GM18502 (cell line): ENCODE results near the gene SPOCK1.

Experiments used
- ATAC-seq: cut with Tn5 transposase; IDR thresholded peaks from one replicate; pipeline ENCODE4 v1.9.1; 2021; ENCODE audit warnings: mild to moderate bottlenecking; ENCODE audit not compliant: unreplicated experiment, poor library complexity

The SPOCK1 gene

DNA sequence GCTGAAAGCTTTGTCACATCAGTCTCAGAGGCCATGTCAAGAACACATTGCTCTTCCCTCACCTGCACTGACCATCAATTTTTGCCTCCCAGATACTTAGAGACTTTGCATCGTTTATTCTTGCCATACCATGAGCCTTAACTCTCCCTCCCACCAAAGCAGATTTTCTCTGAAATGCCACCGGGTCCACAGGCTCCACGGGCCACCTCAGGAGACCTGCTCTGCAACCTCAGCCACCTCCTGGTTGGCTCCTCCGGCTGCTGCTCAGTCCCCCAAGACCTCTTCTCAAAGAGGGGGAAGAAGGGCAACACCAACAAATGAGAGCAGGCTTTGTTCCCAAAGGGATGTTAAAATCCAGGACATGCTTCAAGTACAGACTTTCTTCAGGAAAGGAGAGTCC lies 400.5 kb downstream of the SPOCK1 start:
- ATAC-seq = no peak

DNA sequence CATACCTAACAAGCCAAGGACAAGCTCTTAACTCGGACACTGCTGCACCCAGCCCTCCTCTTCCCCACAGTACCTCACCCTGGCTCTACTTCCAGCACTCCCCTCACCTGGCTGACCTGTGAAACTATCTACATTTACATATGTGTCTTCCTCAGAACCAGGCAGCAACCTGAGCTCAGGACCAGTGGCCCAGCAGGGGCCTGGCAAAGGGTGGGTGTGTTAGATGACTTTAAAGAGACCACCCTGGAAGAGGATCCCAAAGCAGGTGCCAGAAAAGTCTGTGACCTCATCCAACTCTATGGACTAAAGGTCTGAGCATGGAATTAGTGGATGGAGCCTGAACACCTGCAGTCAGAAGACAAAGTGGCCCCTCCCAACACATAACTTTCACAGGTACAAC lies 400.9 kb downstream of the SPOCK1 start:
- no peak for ATAC-seq

- no peak for ATAC-seq
Measured at GRCh38 chr5:137097203-137097602, 401.9 kb downstream of the SPOCK1 start.

- no peak for ATAC-seq
Measured at GRCh38 chr5:137096149-137097103, 402.7 kb downstream of the SPOCK1 start.

DNA sequence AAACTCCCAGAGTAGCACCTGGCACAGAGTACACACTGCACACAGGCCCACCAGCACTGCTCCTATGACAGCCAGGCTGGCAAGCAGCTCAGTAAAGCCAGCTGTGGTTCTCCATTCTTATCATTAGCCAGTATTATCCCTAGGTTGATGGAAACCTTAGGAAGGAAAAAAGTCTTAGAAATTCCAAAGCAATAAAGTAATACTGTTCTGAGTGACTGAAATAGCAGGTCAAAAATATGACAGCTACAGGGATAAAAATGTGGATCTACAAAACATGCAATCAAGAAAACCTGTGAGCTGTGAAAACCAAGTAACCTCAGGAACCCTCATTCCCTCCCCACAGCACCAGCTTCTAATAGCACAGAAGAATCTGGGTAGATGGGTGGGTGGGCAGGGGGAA lies 403.5 kb downstream of the SPOCK1 start:
- ATAC-seq = no peak

- ATAC-seq = no peak
Measured at GRCh38 chr5:137092831-137093230, 406.3 kb downstream of the SPOCK1 start.

GRCh38 chr5:137091472-137091871 lies 407.7 kb downstream of the SPOCK1 start:
- ATAC-seq = no peak

DNA sequence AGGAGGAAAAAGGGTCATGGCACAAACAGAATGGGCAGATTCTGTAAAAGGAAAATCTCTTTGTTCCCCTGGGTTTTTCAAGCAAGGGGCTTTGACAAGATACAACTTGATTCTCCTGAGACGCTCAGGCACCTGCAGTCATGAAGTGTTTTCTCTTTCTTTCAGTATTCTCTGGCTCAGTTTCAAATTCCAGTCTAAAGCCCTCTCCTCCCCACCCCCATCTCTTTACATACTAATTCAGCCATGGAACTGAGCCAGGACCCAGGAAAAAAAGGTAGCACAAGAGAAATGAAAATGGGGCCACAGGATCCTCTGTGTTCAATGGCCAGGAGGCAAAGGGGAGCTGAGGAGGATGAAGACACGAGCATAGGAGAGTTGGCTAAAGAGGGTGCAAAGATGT lies 408.4 kb downstream of the SPOCK1 start:
- ATAC-seq = no peak

DNA sequence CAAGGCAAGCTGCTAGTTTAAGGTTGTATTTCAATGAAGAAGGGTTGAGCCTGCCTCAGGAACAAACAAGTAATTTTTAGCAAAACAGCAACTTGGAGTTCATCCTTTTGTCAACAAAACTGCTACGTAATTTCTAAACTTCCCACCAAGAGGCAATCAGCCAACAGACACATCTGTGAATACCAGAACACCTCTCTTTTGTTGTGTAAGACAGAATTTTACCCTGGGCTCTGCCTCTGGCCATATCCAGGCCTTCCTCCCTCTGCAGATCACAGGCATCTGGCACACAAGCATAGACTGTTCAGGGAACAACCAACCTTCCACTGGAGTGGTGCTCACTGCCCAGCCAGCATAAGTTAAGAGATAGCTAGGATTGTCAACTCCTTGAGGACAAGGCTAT lies 409.0 kb downstream of the SPOCK1 start:
- no peak for ATAC-seq

DNA sequence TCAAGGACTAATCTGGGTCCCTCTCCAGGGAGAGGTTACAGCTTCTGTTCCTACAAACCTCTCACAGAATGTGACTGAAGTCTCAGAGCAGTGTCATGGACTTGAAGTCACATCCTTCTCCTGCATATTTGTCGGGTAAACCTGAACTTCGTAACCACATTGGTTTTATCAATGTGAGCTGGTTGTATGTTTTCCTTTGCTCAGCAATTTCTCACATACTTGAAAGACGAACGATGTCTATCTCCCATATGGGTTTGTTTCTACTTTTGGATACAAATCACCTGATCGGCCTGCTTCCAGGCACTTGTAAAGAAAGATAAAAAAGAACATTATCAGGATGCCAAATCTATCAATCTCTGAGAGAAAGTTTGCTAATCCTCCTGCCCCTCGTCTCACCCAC lies 411.0 kb downstream of the SPOCK1 start:
- ATAC-seq = no peak

DNA sequence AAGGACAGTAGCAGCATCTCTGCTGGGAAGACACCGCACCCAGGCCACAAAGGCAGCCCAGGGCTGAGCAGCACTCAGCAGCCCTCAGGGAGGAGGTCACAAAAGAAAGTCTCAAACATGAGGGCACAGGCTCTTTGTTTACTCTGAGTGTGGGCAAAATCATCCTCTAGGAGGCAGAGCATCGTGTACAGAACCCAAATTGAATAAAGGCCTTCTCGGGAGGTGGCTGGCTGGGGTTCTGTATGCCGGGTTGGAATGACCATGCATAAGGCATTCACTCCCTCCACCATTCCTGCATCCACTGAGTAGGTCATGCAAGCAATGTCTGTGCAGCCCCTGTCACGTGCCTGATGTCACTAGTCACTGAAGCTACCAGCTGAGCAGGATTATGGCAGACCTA lies 412.8 kb downstream of the SPOCK1 start:
- no peak for ATAC-seq

DNA sequence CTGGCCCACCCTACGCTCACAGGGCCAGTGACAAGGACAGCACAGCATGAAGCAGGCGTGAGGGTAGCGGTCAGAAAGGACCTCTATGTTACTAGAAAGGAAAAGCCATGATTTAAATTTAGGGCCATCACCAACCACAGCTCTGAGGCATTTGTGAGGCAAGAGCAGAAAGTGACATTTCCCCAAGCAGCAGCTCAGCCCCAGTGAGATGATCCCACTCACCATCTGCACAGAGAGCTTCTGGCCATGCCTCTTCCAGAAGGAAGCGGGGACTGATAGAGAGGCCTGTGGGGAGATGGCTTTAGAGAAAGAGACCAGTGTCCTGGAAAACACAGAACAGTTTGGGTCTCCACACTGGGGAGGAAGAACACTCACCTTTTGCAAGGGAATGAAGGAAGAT lies 413.9 kb downstream of the SPOCK1 start:
- ATAC-seq = no peak

DNA sequence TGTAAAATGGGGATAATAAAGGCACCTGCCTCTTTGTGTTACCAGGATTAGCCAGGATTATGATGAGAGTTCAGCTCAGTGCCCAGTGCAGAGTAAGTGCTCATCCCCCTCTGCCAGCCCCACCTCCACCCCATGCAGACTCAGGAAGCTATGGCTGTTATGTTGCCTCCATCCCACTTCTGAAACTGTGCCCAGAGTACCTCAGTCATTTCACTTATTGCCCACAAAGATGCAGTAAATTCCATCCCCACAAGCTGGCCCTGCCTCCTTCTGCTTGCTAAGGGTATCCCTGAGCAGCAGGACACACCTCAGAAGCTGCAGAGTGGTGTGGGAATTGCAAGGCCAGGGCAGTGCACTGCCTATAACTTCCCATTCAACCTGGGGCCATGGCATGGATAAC lies 415.1 kb downstream of the SPOCK1 start:
- ATAC-seq = no peak

DNA sequence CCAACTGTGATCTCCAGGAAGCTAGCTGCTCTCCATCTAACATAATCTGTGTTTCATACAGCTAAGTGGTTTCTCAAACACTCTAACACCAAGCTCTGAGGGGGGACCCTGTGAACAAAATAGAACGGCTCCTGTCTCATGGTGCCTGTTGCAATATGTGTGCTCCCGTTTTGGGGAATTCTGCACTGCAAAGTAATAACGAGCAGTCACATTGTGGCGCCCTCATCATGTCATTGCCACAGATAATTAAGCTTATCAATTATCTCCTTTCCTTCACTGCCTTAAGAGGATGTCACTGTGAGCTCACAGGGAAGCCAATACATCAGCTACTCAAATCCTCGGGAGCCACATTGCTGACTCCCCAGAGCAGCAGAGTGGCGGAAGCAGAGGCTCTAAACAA lies 416.2 kb downstream of the SPOCK1 start:
- ATAC-seq = no peak

DNA sequence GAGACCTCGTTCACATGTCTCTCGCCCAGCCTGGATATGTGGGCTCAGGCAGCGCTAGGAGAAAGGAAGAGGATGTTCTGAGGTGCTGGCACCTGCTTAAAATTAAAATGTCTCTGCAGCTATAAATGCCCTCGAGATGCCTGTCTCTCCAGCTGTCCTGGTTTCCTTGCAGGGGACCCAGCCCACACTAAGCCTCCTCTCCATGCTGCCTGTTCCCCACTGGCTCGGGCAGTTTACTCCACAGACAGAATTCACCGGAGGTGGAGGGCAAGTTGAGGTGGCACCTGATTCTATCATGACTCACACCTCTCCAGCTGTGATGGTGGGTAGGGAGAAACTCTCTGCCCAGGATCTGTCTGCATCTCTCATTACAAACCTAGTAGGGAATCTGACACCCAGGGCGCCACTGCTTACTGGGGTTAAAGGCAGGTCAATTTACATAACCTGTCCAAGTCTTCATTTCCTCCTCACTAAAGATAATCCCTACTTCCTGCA lies 420.9 kb downstream of the SPOCK1 start:
- ATAC-seq = no peak

GRCh38 chr5:137075163-137075970 lies 423.8 kb downstream of the SPOCK1 start:
- ATAC-seq = peak; percentile 84

DNA sequence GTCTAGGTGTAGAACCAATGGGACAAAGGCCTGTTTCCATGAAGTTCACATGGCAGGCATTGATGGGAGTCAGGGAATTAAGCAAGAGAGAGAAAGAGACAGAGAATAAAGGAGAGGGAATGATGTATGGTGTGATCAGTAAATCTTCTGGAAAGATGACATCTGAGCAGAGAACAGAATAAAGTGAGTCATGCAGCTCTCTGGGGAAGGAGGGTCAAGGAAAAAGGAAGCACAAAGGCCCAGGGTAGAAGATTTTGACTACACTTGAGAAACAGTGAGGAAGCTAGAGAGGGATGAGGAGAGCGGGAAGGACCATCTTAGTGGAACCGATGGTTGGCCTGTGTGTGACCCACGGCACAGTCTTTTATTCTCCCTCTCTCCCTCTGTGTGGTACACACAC lies 425.9 kb downstream of the SPOCK1 start:
- ATAC-seq = no peak

DNA sequence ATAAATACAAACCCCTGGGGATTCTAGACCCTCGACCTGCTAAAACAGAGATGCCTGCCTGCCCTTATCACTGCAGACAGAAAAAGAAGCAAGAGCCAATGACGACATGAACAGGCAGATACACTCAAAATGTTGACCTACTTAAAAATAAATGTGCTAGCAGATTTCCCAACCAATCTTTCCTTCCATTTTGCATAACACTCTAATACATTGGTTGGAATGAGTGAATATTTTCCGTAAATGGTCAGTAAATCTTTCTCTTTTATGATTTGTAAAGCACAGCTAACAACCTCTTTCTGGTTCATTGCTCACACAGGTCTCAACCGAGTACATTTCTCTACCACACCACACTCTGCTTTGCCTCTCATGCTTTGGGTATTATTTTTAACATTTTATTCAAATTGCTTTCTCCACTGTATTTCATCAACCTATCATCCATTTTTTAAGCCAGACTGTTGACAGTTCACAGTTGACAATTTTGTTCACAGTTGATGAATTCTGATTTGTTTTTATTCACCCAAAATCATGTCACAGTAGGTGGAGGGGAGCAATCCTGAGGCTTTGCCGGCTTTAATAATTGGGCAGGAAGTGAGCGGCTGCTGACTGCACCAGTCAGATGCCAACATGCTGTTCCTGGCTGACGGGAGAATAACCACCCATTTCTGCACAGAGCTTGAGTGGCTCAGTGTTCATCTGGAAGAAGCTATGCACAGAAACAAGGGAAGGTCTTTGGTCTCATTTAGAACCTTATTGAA lies 426.6 kb downstream of the SPOCK1 start:
- ATAC-seq = peak; percentile 60

DNA sequence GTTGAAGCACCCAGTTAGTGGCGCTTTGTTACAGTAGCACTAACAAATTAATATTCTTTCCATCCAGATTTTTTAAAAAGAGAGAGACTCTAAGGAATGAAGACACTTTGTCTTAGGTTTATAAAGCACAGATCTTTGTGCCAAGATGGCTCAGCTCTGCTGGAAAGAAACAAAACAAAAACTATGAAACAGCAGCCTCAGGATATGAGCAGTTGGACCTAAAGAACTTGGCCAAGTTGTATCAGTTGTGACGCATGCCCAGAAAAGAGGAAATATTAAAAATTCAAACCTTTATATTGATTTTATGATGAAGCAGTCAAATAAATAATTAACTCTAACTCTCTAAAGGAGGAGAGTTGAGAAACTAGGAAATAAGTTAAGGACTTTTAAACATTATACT lies 427.2 kb downstream of the SPOCK1 start:
- ATAC-seq = no peak

- ATAC-seq = no peak
Measured at GRCh38 chr5:137071526-137071925, 427.6 kb downstream of the SPOCK1 start.

DNA sequence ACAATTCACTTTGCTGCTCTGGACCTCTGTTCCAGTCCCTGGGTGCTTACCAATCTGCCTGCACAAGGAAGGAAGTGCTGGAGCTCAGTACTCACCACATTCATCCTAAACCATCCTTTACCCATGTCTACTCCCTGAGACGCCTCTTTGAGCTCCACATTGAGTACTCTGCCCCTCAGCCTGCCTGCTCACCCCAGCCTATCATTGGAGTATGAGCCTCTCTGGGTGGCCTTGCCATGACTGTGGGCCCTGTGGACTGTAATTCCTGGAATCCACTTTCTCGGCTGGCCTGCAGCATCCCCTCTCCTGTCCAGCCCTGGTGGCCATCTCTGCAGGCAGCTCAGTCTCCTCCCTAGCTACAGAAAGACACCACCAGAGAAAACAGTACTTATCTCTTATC lies 428.6 kb downstream of the SPOCK1 start:
- ATAC-seq = no peak
